NCI-H82 (cell line): ENCODE measurements around the gene SLC22A9.
"Not testable (repeated sequence)": the region's sequence is repeated elsewhere in the genome, so short reads cannot be mapped to it uniquely, and the experiment has no call there.

Experiments
- DNase-seq: peaks from one replicate; lab custom pipeline; 2025; lab: John Stamatoyannopoulos, UW

Gene SLC22A9

GRCh38 chr11:63369165-63369970 lies at the start of gene SLC22A9:
TSS of gene SLC22A9 (plus strand) at chr11:63369785. CDS start at chr11:63370057, 272 bp downstream.
- no peak for DNase-seq

GRCh38 chr11:63321723-63322122 lies 47.9 kb upstream of the SLC22A9 start:
- no peak for DNase-seq

GRCh38 chr11:63335089-63335488 lies 34.5 kb upstream of the SLC22A9 start:
- DNase-seq = not testable (repeated sequence)

GRCh38 chr11:63337070-63337469 lies 32.5 kb upstream of the SLC22A9 start:
- no peak for DNase-seq

- DNase-seq = no peak
These were observed 26.5 kb upstream of the SLC22A9 start for GRCh38 chr11:63343130-63343529.

GRCh38 chr11:63352144-63352543 lies 17.4 kb upstream of the SLC22A9 start:
- no peak for DNase-seq

- DNase-seq = no peak
These were observed 7.3 kb upstream of the SLC22A9 start for GRCh38 chr11:63362196-63362793.

- DNase-seq = no peak
These were observed 495 bp downstream of the SLC22A9 start for GRCh38 chr11:63369971-63370588.

- no peak for DNase-seq
These were observed 1.8 kb downstream of the SLC22A9 start for GRCh38 chr11:63371396-63371795.

- no peak for DNase-seq
These were observed 5.8 kb downstream of the SLC22A9 start for GRCh38 chr11:63375434-63375833.

- DNase-seq = no peak
These were observed 10.5 kb downstream of the SLC22A9 start for GRCh38 chr11:63380130-63380529.

GRCh38 chr11:63395697-63396096 lies 26.1 kb downstream of the SLC22A9 start:
- DNase-seq = no peak

GRCh38 chr11:63404161-63404935 lies 34.8 kb downstream of the SLC22A9 start:
- no peak for DNase-seq

GRCh38 chr11:63405114-63405513 lies 35.5 kb downstream of the SLC22A9 start:
- no peak for DNase-seq

GRCh38 chr11:63406458-63406857 lies 36.9 kb downstream of the SLC22A9 start:
- DNase-seq = no peak

GRCh38 chr11:63417174-63417852 lies 47.7 kb downstream of the SLC22A9 start:
- DNase-seq = no peak

- DNase-seq = no peak
These were observed 58.5 kb downstream of the SLC22A9 start for GRCh38 chr11:63427971-63428508.

- DNase-seq = not testable (repeated sequence)
These were observed 61.1 kb downstream of the SLC22A9 start for GRCh38 chr11:63430731-63431130.

GRCh38 chr11:63435351-63435750 lies 65.8 kb downstream of the SLC22A9 start:
- not testable (repeated sequence) for DNase-seq

- not testable (repeated sequence) for DNase-seq
These were observed 66.2 kb downstream of the SLC22A9 start for GRCh38 chr11:63435831-63436230.

GRCh38 chr11:63443714-63444113 lies 74.1 kb downstream of the SLC22A9 start:
- DNase-seq = no peak
